Activated CD4-positive, alpha-beta T cell treated with anti-CD3 and anti-CD28 coated beads, Interleukin-2, Interleukin-4, amounts not matched to agents 100 ng/mL and 50 ng/mL, durations not matched to agents 16 hours and 8 hours (primary cell): ENCODE measurements around the gene CTSL.

Experiments
- DNase-seq: peaks from one replicate; pipeline ENCODE4 v3.0.0-alpha.2; 2020; ENCODE audit warnings: low spot score

CTSL gene

GRCh38 chr9:87725900-87726709 is at the start of gene CTSL:
Gene CTSL, plus strand, starts transcription at chr9:87726119. Its CDS starts 1,485 bp downstream, at chr9:87727604.
- DNase-seq = peak; percentile 24

GRCh38 chr9:87676976-87677775 is 48.7 kb upstream of the CTSL start:
- DNase-seq = no peak

GRCh38 chr9:87677776-87678587 is 47.9 kb upstream of the CTSL start:
- no peak for DNase-seq

GRCh38 chr9:87678650-87679355 is 47.1 kb upstream of the CTSL start:
- DNase-seq = peak; percentile 15

GRCh38 chr9:87681271-87682061 is 44.5 kb upstream of the CTSL start:
- no peak for DNase-seq

GRCh38 chr9:87682085-87682484 is 43.8 kb upstream of the CTSL start:
- no peak for DNase-seq

GRCh38 chr9:87682618-87683017 is 43.3 kb upstream of the CTSL start:
- DNase-seq = no peak

- DNase-seq = no peak
Measured at GRCh38 chr9:87683751-87684626, 41.9 kb upstream of the CTSL start.

- no peak for DNase-seq
Measured at GRCh38 chr9:87684627-87685219, 41.2 kb upstream of the CTSL start.

GRCh38 chr9:87685441-87685840 is 40.5 kb upstream of the CTSL start:
- DNase-seq = no peak

- no peak for DNase-seq
Measured at GRCh38 chr9:87685871-87686519, 39.9 kb upstream of the CTSL start.

- no peak for DNase-seq
Measured at GRCh38 chr9:87686520-87687090, 39.3 kb upstream of the CTSL start.

- DNase-seq = no peak
Measured at GRCh38 chr9:87687207-87687606, 38.7 kb upstream of the CTSL start.

GRCh38 chr9:87694236-87694755 is 31.6 kb upstream of the CTSL start:
- no peak for DNase-seq

- no peak for DNase-seq
Measured at GRCh38 chr9:87695523-87695922, 30.4 kb upstream of the CTSL start.

GRCh38 chr9:87696641-87697040 is 29.3 kb upstream of the CTSL start:
- peak; percentile 11 for DNase-seq

GRCh38 chr9:87698069-87698809 is 27.7 kb upstream of the CTSL start:
- no peak for DNase-seq

- DNase-seq = no peak
Measured at GRCh38 chr9:87699835-87700234, 26.1 kb upstream of the CTSL start.
